EL (cell line): ENCODE measurements around the gene REXO4.
"Not testable (repeated sequence)": the region's sequence is repeated elsewhere in the genome, so short reads cannot be mapped to it uniquely, and the experiment has no call there.

ENCODE experiments used
- DNase-seq: peaks from one replicate; pipeline ENCODE4 v3.0.0-alpha.2; 2016

Gene REXO4

DNA sequence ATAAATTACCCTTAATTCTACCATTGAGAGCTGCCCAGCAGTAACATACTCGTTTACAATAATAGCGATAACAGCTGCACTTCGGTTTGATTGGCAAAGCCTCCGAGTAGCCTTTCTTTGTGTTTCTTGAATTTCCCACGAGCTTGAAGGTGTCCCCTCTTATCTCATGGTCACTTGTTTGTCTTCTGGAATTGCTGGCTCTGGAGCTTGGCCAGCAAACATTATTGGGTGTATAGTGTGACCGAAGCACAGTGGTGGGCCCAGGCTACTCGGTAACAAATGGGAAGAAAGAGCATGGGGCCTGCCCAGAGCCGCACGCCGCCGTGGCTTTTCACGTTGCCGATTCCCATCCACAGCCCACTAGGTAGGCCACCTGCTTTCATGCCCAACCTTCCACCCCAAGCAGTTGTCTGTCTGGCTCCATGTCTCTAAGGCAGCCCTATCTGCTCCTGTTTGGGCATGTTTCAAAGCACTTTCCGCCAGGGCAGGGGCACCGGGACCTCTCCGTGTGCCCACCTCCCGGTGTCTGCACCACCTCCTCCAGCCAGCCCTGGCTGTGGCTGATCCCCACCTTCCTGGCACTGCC lies 33.0 kb downstream of the REXO4 start:
- no peak for DNase-seq

DNA sequence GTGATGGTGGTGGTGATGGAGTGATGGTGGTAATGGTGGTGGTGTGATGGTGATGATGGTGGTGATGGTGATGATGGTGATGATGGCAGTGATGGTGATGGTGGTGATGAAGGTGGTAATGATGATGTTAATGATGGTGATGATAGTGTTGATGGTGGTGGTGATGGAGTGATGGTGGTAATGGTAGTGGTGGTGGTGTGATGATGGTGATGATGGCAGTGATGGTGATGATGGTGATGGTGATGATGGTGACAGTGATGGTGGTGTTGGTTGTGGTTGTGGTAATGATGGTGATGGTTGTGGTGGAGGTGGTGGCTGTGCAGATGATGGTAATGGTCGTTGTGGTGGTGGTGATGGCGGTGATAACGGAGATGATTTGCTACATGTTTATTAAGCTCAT lies 34.4 kb downstream of the REXO4 start:
- no peak for DNase-seq

DNA sequence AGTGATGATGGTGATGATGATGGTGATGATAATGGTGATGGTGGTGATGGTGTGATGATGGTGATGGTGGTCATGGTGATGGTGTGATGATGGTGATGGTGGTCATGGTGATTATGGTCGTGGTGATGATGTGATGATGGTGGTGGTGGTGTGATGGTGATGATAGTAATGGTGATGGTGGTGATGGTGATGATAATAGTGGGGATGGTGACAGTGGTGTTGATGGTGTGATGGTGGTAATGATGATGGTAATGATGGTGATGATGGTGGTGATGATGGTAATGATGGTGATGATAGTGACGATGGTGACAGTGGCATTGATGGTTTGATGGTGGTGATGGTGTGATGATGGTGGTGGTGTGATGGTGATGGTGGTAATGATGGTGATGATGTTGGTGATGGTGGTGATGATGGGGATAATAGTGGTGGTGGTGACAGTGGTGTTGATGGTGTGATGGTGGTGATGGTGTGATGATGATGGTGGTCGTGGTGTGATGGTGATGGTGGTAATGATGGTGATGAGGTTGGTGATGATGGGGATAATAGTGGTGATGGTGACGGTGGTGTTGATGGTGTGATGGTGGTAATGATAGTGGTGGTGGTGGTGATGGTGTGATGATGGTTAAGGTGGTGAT lies 35.2 kb downstream of the REXO4 start:
- DNase-seq = no peak

DNA sequence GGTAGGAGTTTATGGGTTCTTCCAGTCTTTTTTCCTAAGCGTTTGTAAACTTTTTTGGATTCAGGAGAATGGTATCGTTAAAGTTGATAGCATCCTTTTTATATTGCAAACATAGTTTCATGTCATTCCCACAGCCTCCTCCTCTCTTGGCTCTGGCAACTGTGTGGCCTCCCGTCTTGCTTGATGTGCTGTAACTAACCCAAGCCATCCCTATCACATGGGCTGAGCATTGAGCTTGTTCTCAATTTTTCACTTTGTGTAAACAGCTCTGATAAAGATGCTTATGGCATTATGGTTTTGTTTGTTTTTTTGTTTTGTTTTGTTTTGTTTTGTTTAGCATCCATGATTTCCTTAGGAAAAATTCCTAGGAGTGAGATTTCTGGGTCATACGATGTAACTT lies 37.1 kb downstream of the REXO4 start:
- no peak for DNase-seq

DNA sequence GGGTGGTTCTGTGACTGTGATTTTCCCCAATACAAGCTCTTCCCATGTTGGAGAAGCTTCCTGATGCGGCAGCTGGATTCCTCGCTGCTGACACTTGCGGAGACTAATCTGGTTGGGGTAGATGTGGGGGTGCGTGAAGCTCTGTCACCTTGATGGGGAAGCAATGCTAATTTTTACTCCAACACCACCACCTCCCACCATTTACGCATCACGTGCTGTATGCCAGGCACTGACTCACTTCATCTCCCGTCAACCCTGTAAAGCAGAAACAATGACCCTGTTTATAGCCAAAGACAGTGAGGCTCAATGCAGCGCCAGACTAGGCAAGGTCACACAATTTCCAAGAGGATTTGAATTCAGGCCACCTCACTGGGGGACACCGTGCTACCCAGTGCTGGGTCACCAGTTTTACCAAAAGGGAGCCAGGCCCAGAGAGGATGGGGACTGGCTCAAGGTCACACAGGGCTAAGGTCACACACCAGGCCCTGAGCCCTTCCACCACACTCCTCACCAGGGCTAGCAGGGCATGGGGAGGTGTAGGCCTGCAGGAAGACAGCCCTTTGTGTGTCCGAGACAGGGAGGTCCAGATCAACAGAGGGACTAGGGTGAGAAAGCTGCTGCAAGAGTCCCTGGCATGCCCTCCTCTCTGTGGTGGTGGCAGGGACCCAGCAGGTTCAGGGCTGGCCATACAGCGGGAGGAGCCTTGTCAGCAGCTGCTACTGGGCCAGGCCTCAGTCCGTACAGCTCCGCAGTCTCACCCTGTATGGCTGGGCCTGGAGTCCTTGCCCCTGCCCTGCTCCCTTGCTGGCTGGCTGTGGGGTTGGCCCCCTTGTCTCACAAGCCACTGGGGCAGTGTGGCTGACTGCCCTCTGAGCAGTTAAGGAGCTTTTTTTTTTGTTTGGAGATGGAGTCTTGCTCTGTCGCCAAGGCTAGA lies 38.4 kb downstream of the REXO4 start:
- DNase-seq = no peak

DNA sequence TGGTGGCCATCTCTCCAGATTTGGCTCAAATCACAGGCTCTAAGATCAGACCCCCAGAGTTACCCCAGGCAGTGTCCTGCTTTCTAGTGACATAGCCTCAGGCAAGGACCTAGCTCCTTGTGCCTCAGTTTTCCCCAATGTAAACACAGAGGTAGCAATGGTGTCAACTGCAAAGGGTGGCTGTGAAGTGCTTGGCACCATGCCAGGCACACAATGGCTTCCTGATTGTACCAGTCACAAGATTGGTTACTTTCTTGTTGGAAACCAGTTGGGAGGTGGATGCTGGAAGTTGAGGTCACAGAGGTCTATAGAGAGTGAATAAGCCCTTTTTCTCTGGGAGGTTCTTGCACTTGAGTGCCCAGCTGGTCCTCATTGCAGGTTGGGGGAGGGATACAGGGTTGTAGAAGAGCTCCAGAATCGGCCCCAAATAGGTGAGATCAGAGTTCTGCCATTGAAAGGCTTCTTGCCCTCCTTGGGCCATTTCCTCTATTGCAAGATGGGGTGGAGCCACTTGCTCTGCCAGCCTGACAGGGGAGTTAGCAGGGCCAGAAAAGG lies 39.3 kb downstream of the REXO4 start:
- no peak for DNase-seq

DNA sequence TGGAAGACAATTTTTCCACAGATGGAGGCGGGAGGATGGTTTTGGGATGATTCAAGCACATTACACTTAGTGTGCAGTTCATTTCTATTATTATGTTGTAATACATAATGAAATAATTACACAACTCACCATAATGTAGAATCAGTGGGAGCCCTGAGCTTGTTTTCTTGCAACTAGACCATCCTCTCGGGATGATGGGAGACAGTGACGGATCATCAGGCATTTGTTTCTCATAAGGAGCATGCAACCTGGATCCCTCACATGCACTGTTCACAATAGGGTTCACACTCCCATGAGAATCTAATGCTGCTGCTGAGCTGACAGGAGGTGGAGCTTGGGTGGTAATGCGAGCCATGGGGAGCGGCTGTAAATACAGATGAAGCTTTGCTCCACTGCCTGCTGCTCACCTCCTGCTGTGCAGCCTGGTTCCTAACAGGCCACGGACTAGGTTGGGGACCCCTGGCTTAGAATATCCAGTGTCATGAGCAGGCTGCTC lies 40.0 kb downstream of the REXO4 start:
- no peak for DNase-seq

DNA sequence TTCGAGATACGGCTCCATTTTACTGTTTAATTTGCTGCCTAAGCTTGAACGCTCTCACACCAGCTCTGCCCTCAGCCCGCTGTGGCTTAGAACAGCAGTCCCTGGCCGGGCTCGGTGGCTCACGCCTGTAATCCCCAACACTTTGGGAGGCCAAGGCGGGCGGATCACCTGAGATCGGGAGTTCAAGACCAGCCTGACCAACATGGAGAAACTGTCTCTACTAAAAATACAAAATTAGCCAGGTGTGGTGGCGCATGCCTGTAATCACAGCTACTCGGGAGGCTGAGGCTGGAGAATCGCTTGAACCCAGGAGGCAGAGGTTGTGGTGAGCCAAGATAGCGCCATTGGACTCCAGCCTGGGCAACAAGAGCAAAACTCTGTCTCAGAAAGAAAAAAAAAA lies 40.5 kb downstream of the REXO4 start:
- DNase-seq = not testable (repeated sequence)

DNA sequence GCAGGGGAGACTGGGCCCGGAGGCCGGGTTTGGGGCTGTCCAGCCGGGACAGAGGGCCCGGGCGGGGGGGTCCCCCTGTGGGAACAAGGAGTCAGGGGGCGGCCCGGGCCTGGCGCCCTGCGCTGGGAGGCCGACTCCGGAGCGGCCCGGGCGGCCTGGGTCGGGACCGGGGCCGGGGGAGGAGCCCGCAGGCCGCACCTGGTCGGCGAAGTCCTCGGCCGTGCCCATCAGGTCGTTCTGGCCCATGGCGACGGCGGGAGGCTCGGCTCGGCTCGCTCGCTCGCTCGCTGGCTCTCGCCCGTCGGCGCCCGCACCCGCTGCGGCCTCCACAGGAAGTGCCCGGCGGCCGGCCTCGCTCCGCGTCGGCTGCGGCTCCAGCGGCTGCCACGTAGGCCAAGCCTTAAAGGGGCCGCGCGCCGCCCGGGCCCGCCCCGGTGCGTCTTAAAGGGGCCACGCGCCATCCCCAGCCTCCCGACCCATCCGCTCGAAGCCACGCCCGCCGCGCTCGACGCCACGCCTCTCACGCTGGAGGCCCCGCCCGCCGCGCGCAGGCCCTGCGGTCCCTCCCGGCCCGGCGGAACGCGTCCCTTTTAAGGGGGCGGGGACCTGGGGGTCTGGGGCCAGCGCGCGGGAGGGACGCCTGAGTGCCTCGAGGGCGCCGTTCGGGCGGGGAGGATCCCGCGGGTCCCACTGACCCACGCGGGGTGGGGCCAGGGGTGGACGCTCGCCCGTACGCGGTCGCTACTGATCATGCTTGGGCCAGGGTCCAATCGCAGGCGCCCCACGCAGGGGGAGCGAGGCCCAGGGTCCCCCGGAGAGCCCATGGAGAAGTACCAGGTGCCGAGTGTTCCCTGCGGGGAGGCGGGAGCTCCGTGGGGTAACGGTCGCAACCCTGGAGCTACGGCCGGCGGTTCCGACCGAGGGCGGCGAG lies 41.8 kb downstream of the REXO4 start, which contains the start of the genes STKLD1 and SURF4:
Gene STKLD1 (plus strand): TSS at position 643 of the 931 bp plus-strand sequence. CDS start 108 bp downstream, at position 751.
Gene SURF4 (minus strand): TSS at position 337 of the 931 bp plus-strand sequence. CDS start 91 bp downstream, at position 246.
- peak; percentile 96 for DNase-seq

DNA sequence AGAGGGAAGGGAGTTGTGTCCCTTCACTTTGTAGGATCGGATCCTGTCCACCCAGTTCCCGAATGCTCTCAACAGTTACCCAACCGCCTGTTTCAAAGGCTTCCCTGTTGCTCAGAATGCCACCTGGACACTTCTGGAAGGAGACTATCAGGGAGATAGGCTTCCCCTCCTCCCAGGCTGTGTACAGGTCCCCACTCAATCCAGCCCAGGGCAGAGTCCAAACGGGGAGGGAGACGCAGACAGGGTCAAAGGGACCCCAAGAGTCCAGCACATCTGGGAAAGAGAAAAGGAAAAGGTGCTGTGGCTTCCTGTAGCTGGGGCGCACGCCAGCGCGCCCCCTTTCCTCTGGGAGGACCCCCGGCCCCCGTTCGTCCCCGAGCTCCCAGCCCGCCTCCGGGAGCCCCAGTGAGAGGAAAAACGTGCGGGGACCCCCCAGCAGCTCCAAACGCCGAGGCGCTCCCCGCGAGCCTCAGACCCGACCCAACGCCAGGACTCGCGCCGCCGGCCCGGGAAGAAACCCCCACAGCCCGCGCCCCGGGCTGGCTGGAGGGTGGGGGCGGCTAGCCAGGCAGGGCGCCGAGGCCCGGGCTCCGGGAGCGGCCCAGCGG lies 42.6 kb downstream of the REXO4 start:
- DNase-seq = peak; percentile 58

DNA sequence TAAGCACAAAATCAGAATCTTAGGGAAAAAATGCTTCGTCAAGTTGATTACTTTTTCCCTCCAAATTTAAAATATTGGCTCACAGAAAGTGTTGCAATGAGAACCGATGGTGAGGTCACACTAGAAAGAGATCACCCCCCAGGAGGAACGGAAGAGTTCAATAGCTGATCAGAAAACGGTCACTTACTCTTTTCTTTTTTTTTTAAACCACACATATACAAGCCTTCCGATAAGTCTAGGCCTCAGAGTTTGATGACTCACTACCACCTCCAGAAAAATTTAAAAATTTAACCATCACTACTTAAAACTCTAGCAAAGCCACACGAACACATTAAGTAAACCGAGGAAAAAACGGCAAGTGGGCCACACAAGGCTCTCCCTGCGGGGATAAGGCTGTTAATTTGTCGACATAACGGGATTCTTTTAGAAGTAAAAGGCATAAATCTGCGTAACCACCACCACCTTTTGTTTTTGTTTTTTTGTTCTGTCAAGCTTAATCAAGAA lies 43.1 kb downstream of the REXO4 start:
- peak; percentile 71 for DNase-seq

DNA sequence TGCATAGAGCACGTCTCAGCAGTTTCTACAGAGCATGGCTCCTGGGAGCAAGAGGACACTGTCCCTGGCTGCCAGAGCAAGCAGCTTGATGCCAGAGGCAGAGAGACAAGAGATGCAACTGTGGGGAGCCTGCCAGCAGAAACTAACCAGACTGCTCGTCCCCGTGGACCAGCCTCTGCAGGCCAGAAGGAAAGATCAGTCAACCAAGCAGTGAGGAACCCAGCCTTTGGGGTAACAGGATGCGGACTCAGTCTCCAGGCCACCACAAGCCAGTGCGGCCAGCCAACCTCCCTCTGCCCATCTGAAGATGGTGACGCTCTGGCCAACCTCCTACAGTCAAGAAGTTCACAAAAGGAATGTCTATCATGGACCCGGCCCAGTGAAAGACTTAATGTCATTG lies 45.7 kb downstream of the REXO4 start:
- no peak for DNase-seq

DNA sequence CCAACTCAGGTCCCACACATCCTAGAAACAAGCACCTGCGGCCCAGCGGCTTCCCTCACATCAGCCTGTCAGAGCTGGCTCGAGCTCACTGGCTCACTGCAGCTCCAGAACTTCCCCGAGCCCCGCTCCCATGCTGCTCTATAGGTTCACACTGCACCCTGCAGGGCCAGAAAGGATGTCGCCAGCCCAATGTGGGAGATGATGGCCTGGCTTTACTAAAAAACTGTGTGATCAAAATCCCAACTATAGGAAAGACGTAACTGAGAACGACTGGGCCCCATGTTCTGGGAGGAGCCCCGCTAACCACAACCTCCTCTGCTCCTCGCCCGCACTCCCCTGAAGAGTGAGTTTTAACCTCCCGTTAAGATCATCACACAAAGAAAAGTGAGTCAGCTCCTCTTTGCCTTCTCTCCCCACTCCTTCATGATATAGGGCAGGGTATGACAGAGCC lies 46.5 kb downstream of the REXO4 start:
- DNase-seq = no peak

DNA sequence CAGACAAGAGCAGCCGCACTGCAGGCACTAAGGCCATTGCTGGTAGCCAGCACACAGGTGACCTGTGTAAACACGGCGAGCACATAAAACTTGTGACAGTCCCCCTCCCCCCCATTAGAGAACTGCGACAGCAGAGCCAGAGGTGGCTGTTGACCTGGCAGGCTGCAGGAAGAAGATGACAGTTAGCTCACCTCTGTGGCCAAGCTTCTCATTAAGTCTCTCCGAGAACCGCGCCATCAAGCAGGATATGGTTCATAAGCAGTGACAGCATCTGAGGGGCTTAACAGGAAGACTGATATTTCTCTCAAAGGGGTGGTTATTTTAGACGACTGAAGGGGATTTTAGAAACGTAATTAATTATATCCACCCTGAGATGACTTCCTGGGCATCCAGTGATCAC lies 47.1 kb downstream of the REXO4 start:
- DNase-seq = no peak

DNA sequence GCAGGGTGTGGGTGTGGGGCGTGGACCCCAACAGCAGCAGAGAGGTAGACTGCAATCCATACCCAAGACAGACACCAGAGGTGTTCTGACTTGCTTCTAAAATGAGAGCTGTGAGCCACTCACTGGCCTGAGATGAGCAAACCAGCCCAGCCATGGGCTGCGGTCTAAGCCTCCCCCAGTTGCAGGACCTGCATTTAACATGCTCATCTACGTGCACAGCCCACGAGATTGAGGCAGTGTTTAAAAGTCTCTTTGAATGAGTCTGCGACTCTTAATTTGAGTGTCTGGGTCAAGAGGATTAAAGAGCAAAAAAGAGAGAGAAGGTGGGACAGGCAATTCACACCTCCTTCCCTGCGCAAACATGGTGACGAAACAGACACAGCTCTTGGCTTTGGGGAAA lies 47.9 kb downstream of the REXO4 start:
- DNase-seq = no peak

DNA sequence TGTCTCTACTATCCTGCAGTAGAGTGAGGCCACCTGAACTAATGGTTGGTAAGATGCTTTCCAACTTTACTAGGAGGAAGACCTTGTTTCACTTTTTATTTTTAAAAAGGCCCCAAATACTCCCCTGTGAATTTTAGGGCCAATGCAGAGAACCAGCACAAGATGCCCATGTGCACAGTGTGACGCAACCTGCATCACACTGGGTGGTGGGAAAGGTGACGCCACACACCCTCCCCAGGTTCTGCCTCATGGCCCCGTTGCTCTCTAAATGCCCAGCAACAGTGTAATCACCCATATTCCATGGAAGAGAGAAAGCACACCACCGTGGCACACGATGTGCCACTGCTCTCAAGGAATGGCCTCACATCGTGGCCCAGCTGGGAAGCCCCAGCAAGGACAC lies 48.4 kb downstream of the REXO4 start:
- DNase-seq = no peak

DNA sequence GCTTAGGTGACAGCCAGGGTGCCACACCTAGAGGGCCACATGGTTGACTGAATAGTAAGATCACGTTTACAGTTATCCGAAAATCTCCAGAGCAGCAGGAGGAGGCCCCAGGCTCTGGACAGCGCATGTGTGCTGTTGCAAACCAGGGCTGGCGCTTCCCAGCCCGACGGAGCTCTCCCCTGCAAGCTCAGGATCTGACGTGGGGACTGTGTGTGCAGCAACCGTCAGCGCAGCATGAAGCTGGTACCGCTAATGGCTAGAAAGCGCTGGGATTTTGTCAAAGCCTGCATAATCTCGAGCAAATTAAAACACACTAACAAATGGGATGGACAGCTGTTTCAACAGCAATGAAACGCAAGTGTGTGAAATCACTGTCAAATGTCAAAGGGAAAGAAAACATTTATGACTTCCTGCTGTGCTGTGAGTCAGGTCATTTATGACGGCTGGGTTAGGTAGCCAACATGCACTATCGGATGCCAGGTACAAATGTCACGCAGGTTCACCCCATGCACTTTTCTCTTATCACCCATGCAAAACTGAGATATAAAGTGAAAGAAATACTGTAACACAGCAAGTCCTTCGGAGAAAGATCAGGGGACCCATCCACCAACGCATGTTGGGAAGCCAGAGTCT lies 49.4 kb downstream of the REXO4 start:
- no peak for DNase-seq

DNA sequence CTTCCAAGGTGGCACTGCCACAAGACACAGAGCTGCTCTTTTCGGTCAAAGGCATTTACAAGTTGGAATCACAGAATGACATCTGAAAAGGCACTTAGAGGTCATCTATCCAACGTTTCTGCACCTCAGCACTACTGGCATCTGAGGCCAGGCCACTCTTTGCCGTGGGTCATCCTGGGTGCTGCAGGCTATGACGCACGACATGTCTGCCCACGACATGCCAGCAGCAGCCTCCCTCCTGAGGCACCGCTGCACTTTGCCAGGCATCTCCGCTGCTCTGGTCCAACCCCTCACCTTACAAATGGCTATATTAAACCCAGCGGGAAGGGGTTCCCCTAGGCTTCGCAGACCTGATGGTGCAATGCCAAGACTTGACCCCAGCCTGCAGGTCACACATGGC lies 50.0 kb downstream of the REXO4 start:
- no peak for DNase-seq

DNA sequence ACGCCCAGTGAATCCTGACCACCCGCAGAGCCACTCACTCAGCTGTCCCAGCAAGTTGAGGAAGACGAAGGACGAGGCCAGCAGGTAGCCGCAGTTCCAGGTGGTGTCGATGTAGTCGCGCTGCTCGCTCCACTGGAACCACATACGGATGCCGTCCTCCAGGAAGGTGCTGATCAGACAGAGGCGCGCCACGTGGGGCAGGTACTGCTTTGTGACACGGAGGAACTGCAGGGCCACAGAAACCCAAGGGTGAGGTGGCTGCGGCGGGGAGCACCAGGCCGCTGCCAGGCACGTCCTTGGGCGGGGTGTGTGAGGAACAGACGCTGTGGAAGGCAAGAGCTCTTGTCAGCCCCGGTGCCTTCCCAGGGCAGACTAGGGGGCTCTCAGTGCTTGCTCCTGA lies 50.6 kb downstream of the REXO4 start:
- DNase-seq = no peak

DNA sequence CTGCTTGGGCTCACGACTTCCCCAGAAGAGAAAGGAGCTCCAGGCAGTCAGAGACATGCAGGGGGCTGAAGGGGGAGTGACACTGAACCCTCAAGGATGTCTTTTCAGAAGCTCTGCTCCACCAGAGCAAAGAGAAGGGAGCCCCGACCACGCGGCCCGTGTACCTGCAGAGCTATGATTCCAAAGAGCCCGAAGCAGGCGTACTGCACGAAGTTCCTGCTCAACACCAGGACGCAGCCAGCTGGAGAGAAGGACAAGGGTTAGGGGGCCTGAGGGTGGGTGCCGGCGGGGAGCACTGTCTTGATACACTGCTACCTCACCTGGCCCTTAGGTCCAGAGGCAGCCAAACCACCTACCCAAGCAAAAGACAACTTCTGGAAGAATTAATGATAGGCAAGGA lies 51.4 kb downstream of the REXO4 start:
- no peak for DNase-seq
